Activated effector memory CD4-positive, alpha-beta T cell treated with Interleukin-2 at 50 U/mL for 16 hours (primary cell): ENCODE measurements around the gene RPL34.
"Not testable (repeated sequence)": the region's sequence is repeated elsewhere in the genome, so short reads cannot be mapped to it uniquely, and the experiment has no call there.

Experiments used
- DNase-seq: peaks from one replicate; pipeline ENCODE4 v3.0.0-alpha.2; 2020

RPL34 gene

GRCh38 chr4:108620101-108620932 lies at the start of gene RPL34:
RPL34 (plus strand) TSS chr4:108620576; CDS start chr4:108621960, 1,384 bp downstream.
- DNase-seq = peak; percentile 95

GRCh38 chr4:108570993-108571569 lies 49.3 kb upstream of the RPL34 start:
- no peak for DNase-seq

GRCh38 chr4:108574402-108574801 lies 46.0 kb upstream of the RPL34 start:
- no peak for DNase-seq

- no peak for DNase-seq
Measured at GRCh38 chr4:108581083-108581482, 39.3 kb upstream of the RPL34 start.

GRCh38 chr4:108586778-108587177 lies 33.6 kb upstream of the RPL34 start:
- DNase-seq = no peak

GRCh38 chr4:108588878-108589277 lies 31.5 kb upstream of the RPL34 start:
- DNase-seq = no peak

- DNase-seq = no peak
Measured at GRCh38 chr4:108589961-108590360, 30.4 kb upstream of the RPL34 start.

- DNase-seq = no peak
Measured at GRCh38 chr4:108590776-108591175, 29.6 kb upstream of the RPL34 start.

GRCh38 chr4:108592674-108592986 lies 27.7 kb upstream of the RPL34 start:
- no peak for DNase-seq

- DNase-seq = not testable (repeated sequence)
Measured at GRCh38 chr4:108594296-108594695, 26.1 kb upstream of the RPL34 start.

- no peak for DNase-seq
Measured at GRCh38 chr4:108596344-108596743, 24.0 kb upstream of the RPL34 start.

- no peak for DNase-seq
Measured at GRCh38 chr4:108601106-108601505, 19.3 kb upstream of the RPL34 start.

- DNase-seq = no peak
Measured at GRCh38 chr4:108601532-108601931, 18.8 kb upstream of the RPL34 start.

- no peak for DNase-seq
Measured at GRCh38 chr4:108602163-108602562, 18.2 kb upstream of the RPL34 start.

- no peak for DNase-seq
Measured at GRCh38 chr4:108607079-108607815, 13.1 kb upstream of the RPL34 start.

- DNase-seq = no peak
Measured at GRCh38 chr4:108611365-108611764, 9.0 kb upstream of the RPL34 start.

- no peak for DNase-seq
Measured at GRCh38 chr4:108612365-108612764, 8.0 kb upstream of the RPL34 start.

- peak; percentile 9 for DNase-seq
Measured at GRCh38 chr4:108619372-108620100, 840 bp upstream of the RPL34 start.

GRCh38 chr4:108620933-108621905 lies 843 bp downstream of the RPL34 start:
- DNase-seq = no peak

- DNase-seq = no peak
Measured at GRCh38 chr4:108622022-108622421, 1.6 kb downstream of the RPL34 start.

- DNase-seq = no peak
Measured at GRCh38 chr4:108622828-108623227, 2.5 kb downstream of the RPL34 start.
